ENCODE measurements around the gene GBP5.

GRCh38 chr1:89310505-89310904 is 37.8 kb upstream of the GBP5 start:
- TF ChIP-seq POLR2A (IDR thresholded peaks at IDR 0.05): no peak
- TF ChIP-seq CTCF (IDR thresholded peaks at IDR 0.05): no peak
